GM19023 (cell line): ENCODE data around the gene PSTPIP1.
"Not testable (repeated sequence)": the region's sequence is repeated elsewhere in the genome, so short reads cannot be mapped to it uniquely, and the experiment has no call there.

Experiments used
- ATAC-seq: cut with Tn5 transposase; IDR thresholded peaks from one replicate; pipeline ENCODE4 v1.9.1; 2021; ENCODE audit warnings: mild to moderate bottlenecking, moderate library complexity; ENCODE audit not compliant: unreplicated experiment

PSTPIP1 gene

GRCh38 chr15:76994971-76995945, at the start of gene PSTPIP1:
PSTPIP1 (plus strand) TSS chr15:76995126; CDS start chr15:76995574, 448 bp downstream.
- ATAC-seq = peak; percentile 51

GRCh38 chr15:76945494-76946093, 49.3 kb upstream of the PSTPIP1 start:
- no peak for ATAC-seq

GRCh38 chr15:76947454-76947853, 47.5 kb upstream of the PSTPIP1 start:
- ATAC-seq = no peak

- no peak for ATAC-seq
Observed at GRCh38 chr15:76951220-76951619, 43.7 kb upstream of the PSTPIP1 start.

- no peak for ATAC-seq
Observed at GRCh38 chr15:76953913-76954312, 41.0 kb upstream of the PSTPIP1 start.

GRCh38 chr15:76954744-76955143, 40.2 kb upstream of the PSTPIP1 start:
- ATAC-seq = no peak

- no peak for ATAC-seq
Observed at GRCh38 chr15:76961268-76962011, 33.5 kb upstream of the PSTPIP1 start.

GRCh38 chr15:76962337-76963013, 32.5 kb upstream of the PSTPIP1 start:
- no peak for ATAC-seq

GRCh38 chr15:76963596-76963995, 31.3 kb upstream of the PSTPIP1 start:
- ATAC-seq = no peak

GRCh38 chr15:76964157-76964556, 30.8 kb upstream of the PSTPIP1 start:
- ATAC-seq = no peak

GRCh38 chr15:76966051-76966450, 28.9 kb upstream of the PSTPIP1 start:
- ATAC-seq = not testable (repeated sequence)

- no peak for ATAC-seq
Observed at GRCh38 chr15:76967067-76967466, 27.9 kb upstream of the PSTPIP1 start.

GRCh38 chr15:76968306-76968705, 26.6 kb upstream of the PSTPIP1 start:
- ATAC-seq = no peak

- no peak for ATAC-seq
Observed at GRCh38 chr15:76972389-76973361, 22.3 kb upstream of the PSTPIP1 start.

GRCh38 chr15:76973362-76973743, 21.6 kb upstream of the PSTPIP1 start:
- ATAC-seq = no peak

GRCh38 chr15:76973906-76974305, 21.0 kb upstream of the PSTPIP1 start:
- no peak for ATAC-seq

- no peak for ATAC-seq
Observed at GRCh38 chr15:76974456-76975036, 20.4 kb upstream of the PSTPIP1 start.

GRCh38 chr15:76976141-76976540, 18.8 kb upstream of the PSTPIP1 start:
- ATAC-seq = no peak

- ATAC-seq = no peak
Observed at GRCh38 chr15:76976572-76977270, 18.2 kb upstream of the PSTPIP1 start.
